Measurements from ENCODE around the gene CLEC3A. TPM values are rescaled to one million over a fixed set of nuclear protein-coding genes. Genes with fewer than 3 reads are reported as not detected.

CLEC3A gene
- total RNA-seq, 4 donors from 2014 or later: 0.27 to 0.47 TPM; not detected in 2

GRCh38 chr16:78081341-78081740, 59.0 kb downstream of the CLEC3A start:
- ATAC-seq: no peak
- TF ChIP-seq CTCF (IDR thresholded peaks at IDR 0.05): no peak
- TF ChIP-seq EP300 (IDR thresholded peaks at IDR 0.05): no peak
- no peak for TF ChIP-seq POLR2A (IDR thresholded peaks at IDR 0.05)
- no peak for TF ChIP-seq POLR2AphosphoS5 (IDR thresholded peaks at IDR 0.05)
- no peaks in the 10 kb centered on the region for H3K4me1 ChIP-seq
- H3K4me3 ChIP-seq: no peak overlapping the region
- H3K27ac ChIP-seq: no peak overlapping the region
- no peaks in the 10 kb centered on the region for H3K9me3 ChIP-seq
- no peaks in the 10 kb centered on the region for H3K36me3 ChIP-seq
- peaks cover 15% of the 10 kb centered on the region for H3K27me3 ChIP-seq
- WGBS, 2 donors (ENCODE audit: low coverage in 1 of 2): no CpG with 5 or more reads among the region's 4 CpGs

Other genes starting within 250 kb of the CLEC3A start
- gene VAT1L, start 234.0 kb upstream of the CLEC3A start, total RNA-seq: 1 to 10 TPM in 3 of 4 donors, under 1 TPM in 1; 0.89 to 4.7 (median 2.3) TPM
- 10 to 100 TPM; 12.9 to 53.5 (median 25.6) TPM for gene WWOX, start 77.1 kb downstream of the CLEC3A start, total RNA-seq